K562 (cell line): ENCODE measurements around the gene MAGI2. TPM values are rescaled to one million over a fixed set of nuclear protein-coding genes. Genes with fewer than 3 reads are reported as not detected.

ENCODE experiments used
- ATAC-seq: fragments of 200-7000 bp; cut with Tn5 transposase; 3 replicates; pipeline ENCODE4 v1.9.1; 2020; ENCODE audit warnings: moderate library complexity
- BruUV-seq: library from RNA; stranded (reverse); fragments of 400-500 nt; replicated peaks from 2 replicates; lab custom pipeline; 2021; lab: Mats Ljungman, UMichigan
- CTCF ChIA-PET: fragments of 300-600 bp; formaldehyde crosslinking; extraction: SDS; loops from one replicate; lab custom pipeline; 2021; ENCODE audit warnings: low intra/inter-chr PET ratio; lab: Yijun Ruan, JAX
- POLR2A ChIA-PET: fragments of 300-600, 350-650 bp; sonication (Branson Sonifier 250); formaldehyde crosslinking; extraction: SDS; loops from one replicate; lab custom pipeline; 2021; ENCODE audit warnings: antibody characterized with exemption, inconsistent platforms; lab: Yijun Ruan, JAX
- DNase-seq, 4 experiments: peaks; one replicate each; pipeline versions ENCODE4 v3.0.0 to v3.0.0-alpha.2; 2011 to 2018; ENCODE audit warnings: low spot score in 3 of 4, mixed read lengths in 3 of 4; ENCODE audit errors: extremely low read depth in 1 of 4
- FAIRE-seq: peaks from 2 replicates; lab custom pipeline; 2011; peaks lifted over from hg19 to GRCh38; lab: Jason Lieb, UNC
- H2AFZ ChIP-seq: 2 replicates; pipeline ENCODE4 v1.6.0; 2011; ENCODE audit warnings: low read depth, low read length, control low read depth, inconsistent platforms
- H3K27ac ChIP-seq: fragments of 200-600 bp; 3 replicates; pipeline ENCODE4 v1.8.0; 2011; ENCODE audit warnings: low read depth, mild to moderate bottlenecking, control low read depth, inconsistent platforms, low read length, moderate library complexity, mixed read lengths; ENCODE audit errors: extremely low read depth
- H3K27me3 ChIP-seq, 2 experiments: fragments of 300-600 bp in 1 of 2; 2 replicates in 1 of 2; 3 replicates in 1 of 2; pipeline versions ENCODE4 v1.6.0 to v1.8.0; 2011; ENCODE audit warnings: inconsistent platforms in 2 of 2, low read length in 2 of 2, mild to moderate bottlenecking in 1 of 2, mixed read lengths in 1 of 2, moderate library complexity in 1 of 2; ENCODE audit not compliant: control insufficient read depth in 2 of 2, insufficient read depth in 2 of 2
- H3K36me3 ChIP-seq: fragments of 300-600 bp; 3 replicates; pipeline ENCODE4 v1.8.0; 2011; ENCODE audit warnings: mild to moderate bottlenecking, low read length, inconsistent platforms; ENCODE audit not compliant: control insufficient read depth, insufficient read depth
- H3K4me1 ChIP-seq, 2 experiments: fragments of 200-600 bp in 1 of 2; replicated peaks in 1 of 2; 2 replicates in 1 of 2; 3 replicates in 1 of 2; pipeline versions ENCODE4 v1.5.1 to v1.8.0; 2011; ENCODE audit warnings: inconsistent platforms in 2 of 2, low read length in 2 of 2, mild to moderate bottlenecking in 1 of 2, mixed read lengths in 1 of 2, moderate library complexity in 1 of 2; ENCODE audit not compliant: control insufficient read depth in 2 of 2, insufficient read depth in 2 of 2
- H3K4me2 ChIP-seq: 2 replicates; pipeline ENCODE4 v1.6.1; 2011; ENCODE audit warnings: low read length, control low read depth, inconsistent platforms, mixed read lengths; ENCODE audit not compliant: insufficient read depth
- H3K4me3 ChIP-seq: fragments of 200-600 bp; sonication (generic), shearing (Covaris generic); 2 replicates; pipeline ENCODE4 v1.5.1; 2016; ENCODE audit warnings: control low read depth, inconsistent platforms
- H3K79me2 ChIP-seq: fragments of 200-600 bp; 3 replicates; pipeline ENCODE4 v1.8.0; 2011; ENCODE audit warnings: low read length, inconsistent platforms; ENCODE audit not compliant: control insufficient read depth, insufficient read depth
- H3K9ac ChIP-seq, 2 experiments: 2 replicates each; pipeline versions ENCODE4 v1.6.0 to v1.6.1; 2011; ENCODE audit warnings: low read depth in 2 of 2, low read length in 2 of 2, control low read depth in 1 of 2, inconsistent platforms in 1 of 2, mild to moderate bottlenecking in 1 of 2, mixed read lengths in 1 of 2; ENCODE audit not compliant: insufficient read depth in 1 of 2
- H3K9me1 ChIP-seq: one replicate; pipeline ENCODE4 v1.6.0; 2011; ENCODE audit warnings: inconsistent platforms, mild to moderate bottlenecking, low read length, moderate library complexity; ENCODE audit not compliant: control insufficient read depth, insufficient read depth
- H3K9me3 ChIP-seq: replicated peaks from 2 replicates; pipeline ENCODE4 v1.5.1; 2011; ENCODE audit warnings: low read depth, low read length, inconsistent platforms; ENCODE audit not compliant: control insufficient read depth, insufficient read depth
- H4K20me1 ChIP-seq: replicated peaks from 2 replicates; pipeline ENCODE4 v1.6.1; 2011; ENCODE audit warnings: low read length, inconsistent platforms, mixed read lengths; ENCODE audit not compliant: control insufficient read depth, insufficient read depth
- CCAR2 ChIP-seq: fragments of 200-400 bp; formaldehyde crosslinking; IDR thresholded peaks from 2 replicates; pipeline ENCODE4 v1.6.1; 2017; ENCODE audit warnings: mild to moderate bottlenecking, low read depth, low read length
- MAX ChIP-seq: sonication (generic); formaldehyde crosslinking; IDR thresholded peaks from 2 replicates; pipeline ENCODE4 v1.9.0; 2022; ENCODE audit warnings: mild to moderate bottlenecking, missing genetic modification reagents
- MTA2 ChIP-seq: fragments of 450-650 bp; IDR thresholded peaks from 2 replicates; pipeline ENCODE4 v1.6.1; 2016; ENCODE audit warnings: low read depth
- PML ChIP-seq: IDR thresholded peaks from 2 replicates; pipeline ENCODE4 v1.6.1; 2012; ENCODE audit warnings: low read length, inconsistent platforms
- SAFB2 ChIP-seq: fragments of 200-400 bp; formaldehyde crosslinking; IDR thresholded peaks from 2 replicates; pipeline ENCODE4 v1.6.1; 2018; ENCODE audit warnings: borderline replicate concordance, low read length, low read depth, moderate library complexity; ENCODE audit not compliant: severe bottlenecking
- SMARCB1 ChIP-seq: IDR thresholded peaks from 2 replicates; pipeline ENCODE4 v1.6.1; 2011; ENCODE audit warnings: improper control_type of control experiment, low read depth; ENCODE audit not compliant: insufficient read length
- SOX6 ChIP-seq: fragments of 450-650 bp; IDR thresholded peaks from 2 replicates; pipeline ENCODE4 v1.6.1; 2014; ENCODE audit warnings: mild to moderate bottlenecking
- ZNF589 ChIP-seq: fragments of 200-800 bp; sonication (Bioruptor generic); IDR thresholded peaks from 2 replicates; pipeline ENCODE4 v1.6.1; 2016; ENCODE audit warnings: low read depth, missing genetic modification characterization, missing compliant biosample characterization
- ZNF695 ChIP-seq: fragments of 450-650 bp; formaldehyde crosslinking; IDR thresholded peaks from 2 replicates; pipeline ENCODE4 v1.4.0; 2020; ENCODE audit warnings: mild to moderate bottlenecking, moderate library complexity
- WGBS: fragments of 100-300 bp; shearing (Covaris generic); methylation state at CpG from one replicate; pipeline ENCODE4 v1.1.6; 2016; ENCODE audit warnings: low coverage, mixed read lengths; ENCODE audit not compliant: insufficient coverage; ENCODE audit errors: missing lambda C conversion rate; 5-methylcytosine and 5-hydroxymethylcytosine counted together
- in situ Hi-C: fragments of 300-500 bp; cut with MboI; formaldehyde crosslinking; loops from 4 replicates; pipeline ENCODE4 v1.15.0; 2018; ENCODE audit warnings: inconsistent platforms, mixed read lengths
- intact Hi-C: fragments of 100-400 bp; cut with micrococcal nuclease; formaldehyde crosslinking; loops from 2 replicates; pipeline ENCODE4 v1.14.2; 2022
- polyA plus RNA-seq, 8 experiments: library from polyadenylated mRNA; depleted of rRNA in 4 of 8; stranded (reverse) in 5 of 8; unstranded in 3 of 8; fragments of >200 nt; fragmentation: Nextera tagmentation in 2 of 8; fragmentation: Illumina TruSeq in 1 of 8; extraction: Ambion mirVana in 2 of 8; extraction: Trizol in 1 of 8; gene quantifications; 2 replicates each; pipeline versions ENCODE4 v1.2.1 to v1.2.3, GENCODE V29; 2011 to 2014; ENCODE audit warnings: inconsistent platforms in 1 of 8, missing spikeins in 1 of 8
- total RNA-seq, 7 experiments: library from RNA; depleted of rRNA in 6 of 7; stranded (reverse); fragments of >200 nt in 6 of 7; fragmentation: Illumina TruSeq in 2 of 7; extraction: Trizol in 2 of 7; gene quantifications; 2 replicates each; pipeline versions ENCODE4 v1.2.1 to v1.2.3, GENCODE V29; 2011 to 2021; ENCODE audit warnings: low replicate concordance in 1 of 7
- TF ChIP-seq, protein P1 (sequence below): fragments of 450-650 bp; conservative IDR thresholded peaks from 2 replicates; pipeline ENCODE4 v1.6.1; 2016; ENCODE audit warnings: missing genetic modification characterization, low read depth, mild to moderate bottlenecking, missing compliant biosample characterization, moderate library complexity
- TF ChIP-seq, protein P2 (sequence below): fragments of 450-650 bp; IDR thresholded peaks from 2 replicates; pipeline ENCODE4 v1.7.0; 2016; ENCODE audit warnings: borderline replicate concordance

MAGI2 gene
- total and polyA plus RNA-seq, 9 of the 15 experiments (the other 6 are each of a cell fraction or from before 2014, with no cell fraction given), result 0.27 to 1.4 (median 0.70) TPM

DNA sequence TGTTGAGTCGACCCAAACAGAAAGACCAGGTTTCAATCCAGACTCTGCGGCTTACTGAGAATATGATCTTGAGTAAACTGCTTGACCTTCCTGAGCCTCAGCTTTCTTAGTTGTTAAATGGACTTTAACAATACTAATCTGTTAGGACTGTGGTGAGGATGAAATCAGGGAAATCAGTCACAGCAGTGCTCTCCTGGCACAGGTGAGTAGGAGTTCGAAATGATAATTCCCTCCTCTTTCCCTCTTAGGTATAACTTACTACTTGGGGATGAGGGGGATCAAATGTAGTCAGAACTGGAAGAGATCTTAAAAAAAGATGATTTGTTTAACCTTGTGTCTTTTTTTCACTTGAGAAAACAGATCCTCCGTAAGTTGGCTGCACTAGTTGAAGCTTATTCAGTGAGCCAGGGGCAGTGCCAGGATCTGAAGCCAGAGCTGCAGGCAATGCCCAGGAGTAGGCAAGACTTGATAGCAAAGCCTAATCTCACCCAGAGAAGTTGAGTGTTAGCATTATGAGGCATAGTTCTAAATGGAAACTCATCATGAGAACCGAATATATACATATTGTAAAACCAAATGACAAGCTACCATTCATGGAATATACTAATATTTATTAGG, 1.8 kb upstream of the MAGI2 start:
- no TSS peak for BruUV-seq
- no peaks in the 10 kb centered on the region for H3K9me1 ChIP-seq
- H3K9me3 ChIP-seq, result 0 out of 2 replicates have a peak, but pooled peaks cover 2% of the 10 kb centered on the region
- H3K9ac ChIP-seq, result no peak overlapping the region
- WGBS, result 2% methylated on average over 5 of the region's 5 CpGs
- ChIA-PET CTCF (no interaction called here), POLR2A (no interaction called here)
- H3K79me2 ChIP-seq, result no peaks in the 10 kb centered on the region
- H3K36me3 ChIP-seq, result no peaks in the 10 kb centered on the region
- intact Hi-C loops, result no loop called here
- H4K20me1 ChIP-seq, result no peaks in the 10 kb centered on the region
- no peaks in the 10 kb centered on the region for H3K27me3 ChIP-seq
- no peak for ATAC-seq
- no peak overlapping the region for H3K4me3 ChIP-seq
- no peak for DNase-seq
- no peak overlapping the region for H3K27ac ChIP-seq
- no peak for TF ChIP-seq ZNF695 (CRISPR knock-in tag)
- no peak for TF ChIP-seq ZNF589 (CRISPR knock-in tag)
- TF ChIP-seq PML, result no peak
- no peak for TF ChIP-seq SOX6
- TF ChIP-seq SMARCB1, result no peak
- TF ChIP-seq SAFB2, result no peak
- no peak for TF ChIP-seq MTA2
- no peak for TF ChIP-seq MAX
- TF ChIP-seq, protein P1, sequence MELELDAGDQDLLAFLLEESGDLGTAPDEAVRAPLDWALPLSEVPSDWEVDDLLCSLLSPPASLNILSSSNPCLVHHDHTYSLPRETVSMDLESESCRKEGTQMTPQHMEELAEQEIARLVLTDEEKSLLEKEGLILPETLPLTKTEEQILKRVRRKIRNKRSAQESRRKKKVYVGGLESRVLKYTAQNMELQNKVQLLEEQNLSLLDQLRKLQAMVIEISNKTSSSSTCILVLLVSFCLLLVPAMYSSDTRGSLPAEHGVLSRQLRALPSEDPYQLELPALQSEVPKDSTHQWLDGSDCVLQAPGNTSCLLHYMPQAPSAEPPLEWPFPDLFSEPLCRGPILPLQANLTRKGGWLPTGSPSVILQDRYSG (tag), result no peak
- no peak for TF ChIP-seq CCAR2
- TF ChIP-seq, protein P2, sequence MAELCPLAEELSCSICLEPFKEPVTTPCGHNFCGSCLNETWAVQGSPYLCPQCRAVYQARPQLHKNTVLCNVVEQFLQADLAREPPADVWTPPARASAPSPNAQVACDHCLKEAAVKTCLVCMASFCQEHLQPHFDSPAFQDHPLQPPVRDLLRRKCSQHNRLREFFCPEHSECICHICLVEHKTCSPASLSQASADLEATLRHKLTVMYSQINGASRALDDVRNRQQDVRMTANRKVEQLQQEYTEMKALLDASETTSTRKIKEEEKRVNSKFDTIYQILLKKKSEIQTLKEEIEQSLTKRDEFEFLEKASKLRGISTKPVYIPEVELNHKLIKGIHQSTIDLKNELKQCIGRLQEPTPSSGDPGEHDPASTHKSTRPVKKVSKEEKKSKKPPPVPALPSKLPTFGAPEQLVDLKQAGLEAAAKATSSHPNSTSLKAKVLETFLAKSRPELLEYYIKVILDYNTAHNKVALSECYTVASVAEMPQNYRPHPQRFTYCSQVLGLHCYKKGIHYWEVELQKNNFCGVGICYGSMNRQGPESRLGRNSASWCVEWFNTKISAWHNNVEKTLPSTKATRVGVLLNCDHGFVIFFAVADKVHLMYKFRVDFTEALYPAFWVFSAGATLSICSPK, result no peak
- FAIRE-seq, result no peak
- H3K4me1 ChIP-seq, result no peaks in the 10 kb centered on the region
- in situ Hi-C loops, result no loop called here
- no peak overlapping the region for H3K4me2 ChIP-seq
- no peak overlapping the region for H2AFZ ChIP-seq
